Activated B cell treated with CpG ODN at 0.5 μM for 24 hours (primary cell): ENCODE data around the gene SLC38A11. TPM values are rescaled to one million over a fixed set of nuclear protein-coding genes. Genes with fewer than 3 reads are reported as not detected.
A peak's percentile ranks its signal among the peaks of the same experiment; 100 is the strongest.

Experiments used
- ATAC-seq: fragments of 200-7000 bp; cut with Tn5 transposase; one replicate; pipeline ENCODE4 v1.10.0; 2021; ENCODE audit warnings: low read depth, mild to moderate bottlenecking, moderate library complexity
- CTCF ChIA-PET: fragments of 350-600 bp; sonication (Branson Sonifier 250); formaldehyde crosslinking; loops from one replicate; lab custom pipeline; 2021; ENCODE audit warnings: antibody characterized with exemption; lab: Charles Lee
- POLR2A ChIA-PET: fragments of 350-600 bp; sonication (Branson Sonifier 250); formaldehyde crosslinking; loops from one replicate; lab custom pipeline; 2021; ENCODE audit warnings: antibody characterized with exemption; lab: Charles Lee
- DNase-seq: peaks from one replicate; pipeline ENCODE4 v3.0.0; 2022
- H3K27ac Mint-ChIP-seq: one replicate; pipeline ENCODE4 v1.8.0; 2020; ENCODE audit warnings: mixed read lengths
- H3K27me3 Mint-ChIP-seq: one replicate; pipeline ENCODE4 v1.8.0; 2021; ENCODE audit warnings: mixed read lengths
- H3K36me3 Mint-ChIP-seq: one replicate; pipeline ENCODE4 v1.8.0; 2021; ENCODE audit warnings: low read depth, mixed read lengths
- H3K4me1 Mint-ChIP-seq: one replicate; pipeline ENCODE4 v1.8.0; 2021; ENCODE audit warnings: mixed read lengths
- H3K4me3 Mint-ChIP-seq: one replicate; pipeline ENCODE4 v1.8.0; 2020; ENCODE audit warnings: mild to moderate bottlenecking, mixed read lengths
- H3K9me3 Mint-ChIP-seq: one replicate; pipeline ENCODE4 v1.8.0; 2020; ENCODE audit warnings: mixed read lengths
- CTCF ChIP-seq: fragments of 200-600 bp; IDR thresholded peaks from one replicate; pipeline ENCODE4 v1.8.0; 2022; ENCODE audit warnings: antibody characterized with exemption, mild to moderate bottlenecking
- intact Hi-C: fragments of 100-400 bp; cut with micrococcal nuclease; formaldehyde crosslinking; loops from one replicate; pipeline ENCODE4 v1.15.1; 2024
- total RNA-seq: library from RNA; stranded (reverse); gene quantifications from 2 replicates; pipeline ENCODE4 v1.2.3, GENCODE V29; 2022

The SLC38A11 gene
- total RNA-seq, 1 donor from 2014 or later, result 2.6 TPM

GRCh38 chr2:164935118-164936101 lies 19.9 kb downstream of the SLC38A11 start:
- peaks cover 47% of the 10 kb centered on the region for H3K4me1 Mint-ChIP-seq

GRCh38 chr2:164934401-164935117 lies 20.8 kb downstream of the SLC38A11 start:
- no peaks in the 10 kb centered on the region for H3K27me3 Mint-ChIP-seq
- intact Hi-C loops, result loop anchor here (2.0 kb wide), 1 partner anchor 14 kb away; no protein-coding TSS in a partner anchor
- H3K27ac Mint-ChIP-seq, result peak overlapping the region; percentile 46
- peaks cover 54% of the 10 kb centered on the region for H3K4me1 Mint-ChIP-seq
- TF ChIP-seq CTCF, result no peak
- peaks cover 11% of the 10 kb centered on the region for H3K9me3 Mint-ChIP-seq
- ATAC-seq, result no peak
- H3K4me3 Mint-ChIP-seq, result no peak overlapping the region
- POLR2A ChIA-PET, result no interaction called here
- H3K36me3 Mint-ChIP-seq, result peaks cover 3% of the 10 kb centered on the region
- CTCF ChIA-PET, result interaction anchor here (1.8 kb wide), 1 partner anchor 80 kb away, joined by 5 read pairs; no protein-coding TSS in a partner anchor
- DNase-seq, result no peak

More at GRCh38 chr2:164935118-164936101, 19.9 kb downstream of the SLC38A11 start:
- peaks cover 3% of the 10 kb centered on the region for H3K9me3 Mint-ChIP-seq
- intact Hi-C loops, result loop anchor here (2.0 kb wide), 1 partner anchor 13 kb away; no protein-coding TSS in a partner anchor
- no peaks in the 10 kb centered on the region for H3K36me3 Mint-ChIP-seq
- no peak for TF ChIP-seq CTCF
- peak overlapping the region; percentile 46 for H3K27ac Mint-ChIP-seq
- H3K27me3 Mint-ChIP-seq, result no peaks in the 10 kb centered on the region
- H3K4me3 Mint-ChIP-seq, result no peak overlapping the region
- ATAC-seq (no peak), DNase-seq (no peak)
- ChIA-PET CTCF (interaction anchor here (1.8 kb wide), 1 partner anchor 79 kb away, joined by 5 read pairs; no protein-coding TSS in a partner anchor), POLR2A (no interaction called here)

GRCh38 chr2:164933671-164934189 lies 21.6 kb downstream of the SLC38A11 start:
- H3K27ac Mint-ChIP-seq, result peak overlapping the region; percentile 50
- peaks cover 3% of the 10 kb centered on the region for H3K36me3 Mint-ChIP-seq
- H3K9me3 Mint-ChIP-seq, result peaks cover 11% of the 10 kb centered on the region
- no peak for DNase-seq
- H3K4me3 Mint-ChIP-seq, result no peak overlapping the region
- intact Hi-C loops, result loop anchor here (2.0 kb wide), 1 partner anchor 15 kb away; no protein-coding TSS in a partner anchor
- ATAC-seq, result no peak
- ChIA-PET CTCF (interaction anchor here (1.8 kb wide), 1 partner anchor 81 kb away, joined by 5 read pairs; no protein-coding TSS in a partner anchor), POLR2A (no interaction called here)
- no peaks in the 10 kb centered on the region for H3K27me3 Mint-ChIP-seq
- TF ChIP-seq CTCF, result no peak
- H3K4me1 Mint-ChIP-seq, result peaks cover 57% of the 10 kb centered on the region

GRCh38 chr2:164932377-164932776 lies 22.9 kb downstream of the SLC38A11 start:
- Mint-ChIP-seq H3K36me3 (peaks cover 3% of the 10 kb centered on the region), H3K4me1 (peaks cover 52% of the 10 kb centered on the region), H3K27me3 (no peaks in the 10 kb centered on the region), H3K9me3 (peaks cover 11% of the 10 kb centered on the region), H3K4me3 (no peak overlapping the region), H3K27ac (no peak overlapping the region)
- DNase-seq, result no peak
- TF ChIP-seq CTCF, result no peak
- CTCF ChIA-PET, result interaction anchor here (0.6 kb wide), 1 partner anchor 233 kb away, joined by 4 read pairs; no protein-coding TSS in a partner anchor
- intact Hi-C loops, result no loop called here
- POLR2A ChIA-PET, result no interaction called here
- ATAC-seq, result no peak
